ENCODE measurements around the gene NBEA.

The NBEA gene

GRCh38 chr13:35621989-35622388, 679.9 kb downstream of the NBEA start:
- H3K4me3 ChIP-seq (ENCODE audit: low read length) = no peak overlapping the region
- H3K36me3 ChIP-seq (ENCODE audit: control insufficient read depth, insufficient read depth, low read length) = no peaks in the 10 kb centered on the region
- H3K4me1 ChIP-seq (ENCODE audit: control insufficient read depth, insufficient read depth, low read length) = no peaks in the 10 kb centered on the region
- no peak overlapping the region for H3K27ac ChIP-seq (ENCODE audit: low read length)
- DNase-seq (ENCODE audit: low read depth, low spot score) = no peak
- no peaks in the 10 kb centered on the region for H3K9me3 ChIP-seq (ENCODE audit: control insufficient read depth, insufficient read depth, low read length)
- no peaks in the 10 kb centered on the region for H3K27me3 ChIP-seq (ENCODE audit: control insufficient read depth, insufficient read depth, low read length)

DNA sequence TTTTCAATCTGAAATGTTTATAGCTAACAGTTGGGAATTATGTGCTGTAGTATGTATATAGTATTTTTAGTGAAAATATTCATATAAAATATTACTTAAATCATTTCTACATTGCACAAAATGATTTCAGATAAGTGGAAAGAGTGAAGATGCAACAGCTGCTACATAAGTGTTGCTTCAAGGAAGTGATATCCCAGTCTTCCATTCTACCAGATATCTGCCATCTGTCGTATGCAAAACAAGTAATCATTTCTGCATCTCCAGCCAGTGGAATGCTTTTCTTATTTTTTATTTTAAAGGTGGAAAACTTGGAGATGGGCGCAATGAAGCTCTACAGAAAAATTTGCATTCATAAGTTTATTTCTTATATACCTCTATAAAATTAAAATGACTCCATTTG, 687.0 kb downstream of the NBEA start:
- Histone ChIP-seq H3K36me3 (ENCODE audit: control insufficient read depth, insufficient read depth, low read length) (no peaks in the 10 kb centered on the region; the same call in 1 of the 2 replicates), H3K27ac (ENCODE audit: low read length) (no peak overlapping the region), H3K9me3 (ENCODE audit: control insufficient read depth, insufficient read depth, low read length) (no peaks in the 10 kb centered on the region), H3K4me3 (ENCODE audit: low read length) (no peak overlapping the region), H3K4me1 (ENCODE audit: control insufficient read depth, insufficient read depth, low read length) (no peaks in the 10 kb centered on the region), H3K27me3 (ENCODE audit: control insufficient read depth, insufficient read depth, low read length) (no peaks in the 10 kb centered on the region)
- WGBS (ENCODE audit: insufficient coverage, insufficient read length) = no CpG with 5 or more reads among the region's 2 CpGs
- no peak for DNase-seq (ENCODE audit: low read depth, low spot score)

GRCh38 chr13:35630551-35631275, 688.6 kb downstream of the NBEA start:
- Histone ChIP-seq H3K27me3 (ENCODE audit: control insufficient read depth, insufficient read depth, low read length) (no peaks in the 10 kb centered on the region), H3K9me3 (ENCODE audit: control insufficient read depth, insufficient read depth, low read length) (no peaks in the 10 kb centered on the region), H3K36me3 (ENCODE audit: control insufficient read depth, insufficient read depth, low read length) (no peaks in the 10 kb centered on the region; the same call in 1 of the 2 replicates), H3K4me3 (ENCODE audit: low read length) (no peak overlapping the region), H3K27ac (ENCODE audit: low read length) (no peak overlapping the region), H3K4me1 (ENCODE audit: control insufficient read depth, insufficient read depth, low read length) (no peaks in the 10 kb centered on the region)
- DNase-seq (ENCODE audit: low read depth, low spot score) = peak; percentile 33
- no CpG with 5 or more reads among the region's 5 CpGs for WGBS (ENCODE audit: insufficient coverage, insufficient read length)

GRCh38 chr13:35631666-35632065, 689.6 kb downstream of the NBEA start:
- no peaks in the 10 kb centered on the region; the same call in 1 of the 2 replicates for H3K36me3 ChIP-seq (ENCODE audit: control insufficient read depth, insufficient read depth, low read length)
- H3K4me1 ChIP-seq (ENCODE audit: control insufficient read depth, insufficient read depth, low read length) = no peaks in the 10 kb centered on the region
- no peak for DNase-seq (ENCODE audit: low read depth, low spot score)
- no peak overlapping the region for H3K4me3 ChIP-seq (ENCODE audit: low read length)
- H3K27ac ChIP-seq (ENCODE audit: low read length) = no peak overlapping the region
- H3K9me3 ChIP-seq (ENCODE audit: control insufficient read depth, insufficient read depth, low read length) = no peaks in the 10 kb centered on the region
- no peaks in the 10 kb centered on the region for H3K27me3 ChIP-seq (ENCODE audit: control insufficient read depth, insufficient read depth, low read length)

DNA sequence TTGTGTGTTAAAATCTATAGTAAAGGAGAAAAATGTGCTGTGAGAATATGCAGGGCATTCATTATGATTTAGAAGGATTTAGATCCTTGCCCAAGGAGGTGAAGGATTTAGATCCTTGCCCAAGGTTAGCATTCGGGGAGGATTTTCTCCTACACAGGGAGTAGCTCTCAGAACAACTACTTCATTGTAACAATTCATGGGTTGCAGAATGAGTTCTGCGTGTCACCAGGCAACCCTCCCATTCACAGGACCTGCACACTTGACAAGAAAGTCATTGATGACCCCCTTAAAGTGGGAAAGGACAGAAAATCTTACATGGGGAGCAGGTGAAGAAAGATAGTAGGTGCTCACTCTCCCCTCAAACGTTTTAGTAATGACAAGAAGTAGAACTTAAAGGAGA, 701.6 kb downstream of the NBEA start:
- Histone ChIP-seq H3K27ac (ENCODE audit: low read length) (no peak overlapping the region), H3K36me3 (ENCODE audit: control insufficient read depth, insufficient read depth, low read length) (no peaks in the 10 kb centered on the region), H3K4me3 (ENCODE audit: low read length) (no peak overlapping the region), H3K4me1 (ENCODE audit: control insufficient read depth, insufficient read depth, low read length) (no peaks in the 10 kb centered on the region), H3K27me3 (ENCODE audit: control insufficient read depth, insufficient read depth, low read length) (no peaks in the 10 kb centered on the region), H3K9me3 (ENCODE audit: control insufficient read depth, insufficient read depth, low read length) (no peaks in the 10 kb centered on the region)
- no peak for DNase-seq (ENCODE audit: low read depth, low spot score)
- no CpG with 5 or more reads among the region's 3 CpGs for WGBS (ENCODE audit: insufficient coverage, insufficient read length)

- Histone ChIP-seq H3K4me1 (ENCODE audit: control insufficient read depth, insufficient read depth, low read length) (no peaks in the 10 kb centered on the region), H3K9me3 (ENCODE audit: control insufficient read depth, insufficient read depth, low read length) (no peaks in the 10 kb centered on the region), H3K27me3 (ENCODE audit: control insufficient read depth, insufficient read depth, low read length) (no peaks in the 10 kb centered on the region), H3K4me3 (ENCODE audit: low read length) (no peak overlapping the region), H3K27ac (ENCODE audit: low read length) (no peak overlapping the region), H3K36me3 (ENCODE audit: control insufficient read depth, insufficient read depth, low read length) (no peaks in the 10 kb centered on the region)
- WGBS (ENCODE audit: insufficient coverage, insufficient read length) = 100% methylated on average over 1 of the region's 7 CpGs
- DNase-seq (ENCODE audit: low read depth, low spot score) = no peak
These were observed 704.1 kb downstream of the NBEA start for GRCh38 chr13:35646056-35646774.

- Histone ChIP-seq H3K4me1 (ENCODE audit: control insufficient read depth, insufficient read depth, low read length) (no peaks in the 10 kb centered on the region), H3K36me3 (ENCODE audit: control insufficient read depth, insufficient read depth, low read length) (no peaks in the 10 kb centered on the region), H3K9me3 (ENCODE audit: control insufficient read depth, insufficient read depth, low read length) (no peaks in the 10 kb centered on the region), H3K4me3 (ENCODE audit: low read length) (no peak overlapping the region), H3K27me3 (ENCODE audit: control insufficient read depth, insufficient read depth, low read length) (no peaks in the 10 kb centered on the region), H3K27ac (ENCODE audit: low read length) (no peak overlapping the region)
- WGBS (ENCODE audit: insufficient coverage, insufficient read length) = no CpG with 5 or more reads among the region's 4 CpGs
- no peak for DNase-seq (ENCODE audit: low read depth, low spot score)
These were observed 706.1 kb downstream of the NBEA start for GRCh38 chr13:35648201-35648600.

GRCh38 chr13:35649162-35649561, 707.1 kb downstream of the NBEA start:
- H3K9me3 ChIP-seq (ENCODE audit: control insufficient read depth, insufficient read depth, low read length) = no peaks in the 10 kb centered on the region
- no peak for DNase-seq (ENCODE audit: low read depth, low spot score)
- no peak overlapping the region for H3K27ac ChIP-seq (ENCODE audit: low read length)
- no peaks in the 10 kb centered on the region for H3K36me3 ChIP-seq (ENCODE audit: control insufficient read depth, insufficient read depth, low read length)
- H3K4me3 ChIP-seq (ENCODE audit: low read length) = no peak overlapping the region
- WGBS (ENCODE audit: insufficient coverage, insufficient read length) = no CpG with 5 or more reads among the region's 4 CpGs
- no peaks in the 10 kb centered on the region for H3K4me1 ChIP-seq (ENCODE audit: control insufficient read depth, insufficient read depth, low read length)
- H3K27me3 ChIP-seq (ENCODE audit: control insufficient read depth, insufficient read depth, low read length) = no peaks in the 10 kb centered on the region

GRCh38 chr13:35659796-35660195, 717.7 kb downstream of the NBEA start:
- Histone ChIP-seq H3K27ac (ENCODE audit: low read length) (no peak overlapping the region), H3K4me3 (ENCODE audit: low read length) (no peak overlapping the region), H3K27me3 (ENCODE audit: control insufficient read depth, insufficient read depth, low read length) (no peaks in the 10 kb centered on the region), H3K36me3 (ENCODE audit: control insufficient read depth, insufficient read depth, low read length) (no peaks in the 10 kb centered on the region), H3K4me1 (ENCODE audit: control insufficient read depth, insufficient read depth, low read length) (no peaks in the 10 kb centered on the region), H3K9me3 (ENCODE audit: control insufficient read depth, insufficient read depth, low read length) (no peaks in the 10 kb centered on the region)
- WGBS (ENCODE audit: insufficient coverage, insufficient read length) = no CpG with 5 or more reads among the region's 4 CpGs
- DNase-seq (ENCODE audit: low read depth, low spot score) = no peak

DNA sequence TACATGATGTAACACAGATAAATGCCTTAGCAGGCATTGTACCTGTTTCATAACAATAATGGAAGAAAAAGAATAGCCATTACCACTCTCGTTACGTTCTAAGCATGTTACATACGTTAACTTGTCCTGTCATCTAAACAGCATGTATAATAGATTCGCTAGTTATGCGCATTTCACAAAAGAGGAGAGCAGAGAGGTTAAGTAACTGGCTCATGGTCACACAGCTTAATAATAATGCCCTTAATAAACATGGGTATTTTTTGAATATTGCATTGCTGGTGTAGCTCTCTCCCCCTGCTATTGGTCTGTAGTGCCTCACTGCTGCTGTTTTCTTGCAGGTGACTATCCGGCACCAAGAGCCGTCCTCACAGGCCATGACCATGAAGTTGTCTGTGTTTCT, 722.7 kb downstream of the NBEA start:
- H3K36me3 ChIP-seq (ENCODE audit: control insufficient read depth, insufficient read depth, low read length) = 0 out of 2 replicates have a peak, but pooled peaks cover 2% of the 10 kb centered on the region
- no peaks in the 10 kb centered on the region for H3K27me3 ChIP-seq (ENCODE audit: control insufficient read depth, insufficient read depth, low read length)
- H3K27ac ChIP-seq (ENCODE audit: low read length) = no peak overlapping the region
- no peak overlapping the region for H3K4me3 ChIP-seq (ENCODE audit: low read length)
- DNase-seq (ENCODE audit: low read depth, low spot score) = no peak
- no peaks in the 10 kb centered on the region for H3K9me3 ChIP-seq (ENCODE audit: control insufficient read depth, insufficient read depth, low read length)
- no CpG with 5 or more reads among the region's 7 CpGs for WGBS (ENCODE audit: insufficient coverage, insufficient read length)
- H3K4me1 ChIP-seq (ENCODE audit: control insufficient read depth, insufficient read depth, low read length) = no peaks in the 10 kb centered on the region

DNA sequence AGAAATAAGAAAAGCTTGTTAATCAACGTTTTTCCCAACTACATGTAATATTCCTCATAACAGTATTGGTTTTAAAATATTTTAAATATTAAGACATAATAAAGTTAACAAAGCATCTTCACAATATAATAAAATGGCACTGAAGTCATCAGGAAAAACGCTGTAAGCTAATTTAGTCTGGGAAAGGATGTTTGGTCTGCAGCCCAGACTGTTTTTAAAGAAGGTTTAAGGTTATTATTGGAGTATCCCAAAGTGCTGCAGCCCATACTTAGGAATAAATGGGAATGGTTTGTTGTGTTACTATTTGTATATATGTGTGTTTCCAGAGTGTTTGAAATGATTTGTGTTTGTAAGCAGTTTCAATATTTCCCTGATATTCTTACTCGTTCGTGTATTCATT, 727.3 kb downstream of the NBEA start:
- Histone ChIP-seq H3K4me1 (ENCODE audit: control insufficient read depth, insufficient read depth, low read length) (0 out of 2 replicates have a peak, but pooled peaks cover 1% of the 10 kb centered on the region), H3K36me3 (ENCODE audit: control insufficient read depth, insufficient read depth, low read length) (0 out of 2 replicates have a peak, but pooled peaks cover 2% of the 10 kb centered on the region), H3K27ac (ENCODE audit: low read length) (no peak overlapping the region), H3K4me3 (ENCODE audit: low read length) (no peak overlapping the region), H3K27me3 (ENCODE audit: control insufficient read depth, insufficient read depth, low read length) (no peaks in the 10 kb centered on the region), H3K9me3 (ENCODE audit: control insufficient read depth, insufficient read depth, low read length) (no peaks in the 10 kb centered on the region)
- no peak for DNase-seq (ENCODE audit: low read depth, low spot score)
- WGBS (ENCODE audit: insufficient coverage, insufficient read length) = no CpG with 5 or more reads among the region's 4 CpGs
